Activated CD4-positive, alpha-beta memory T cell treated with anti-CD3 and anti-CD28 coated beads, Interleukin-2, amount 10 ng/mL, durations not matched to agents 7 days and 5 days (primary cell): ENCODE results near the gene ANGPTL1. TPM values are rescaled to one million over a fixed set of nuclear protein-coding genes. Genes with fewer than 3 reads are reported as not detected.

Source experiments
- total RNA-seq, 2 experiments: library from RNA; stranded (reverse); gene quantifications; one replicate each; pipeline ENCODE4 v1.2.3, GENCODE V29; 2021

Gene ANGPTL1
- total RNA-seq, 2 experiments from 2014 or later: not detected

Other genes with a start within 250 kb of the ANGPTL1 start
- 1 to 10 TPM; 2.2 to 3.0 TPM for gene RALGPS2, start 145.8 kb downstream of the ANGPTL1 start, total RNA-seq
- 10 to 100 TPM; 25.5 to 27.2 TPM for gene FAM20B, start 154.8 kb upstream of the ANGPTL1 start, total RNA-seq
- gene TOR3A, start 211.0 kb upstream of the ANGPTL1 start, total RNA-seq: 10 to 100 TPM; 47.1 to 51.5 TPM